Measurements from ENCODE around the gene PHLPP2. TPM values are rescaled to one million over a fixed set of nuclear protein-coding genes. Genes with fewer than 3 reads are reported as not detected.

The PHLPP2 gene
- total and polyA plus RNA-seq, 7 donors = 0.96 to 5.2 (median 3.7) TPM

GRCh38 chr16:71666264-71666663 lies 58.2 kb downstream of the PHLPP2 start:
- no peak for TF ChIP-seq CTCF (IDR thresholded peaks at IDR 0.05)
- Histone ChIP-seq H3K27ac (no peak overlapping the region), H3K27me3 (ENCODE audit: insufficient read depth in 3 of 3, low read length in 2 of 3) (no peaks in the 10 kb centered on the region), H3K36me3 (ENCODE audit: insufficient read depth in 1 of 2, low read depth in 1 of 2) (peaks cover 0 to 99% of the 10 kb centered on the region in 2 donors), H3K9me3 (no peaks in the 10 kb centered on the region), H3K4me3 (no peak overlapping the region), H3K4me1 (no peaks in the 10 kb centered on the region)
- ATAC-seq (no peak), DNase-seq (no peak)
- WGBS, 3 donors = 77 to 93% (median 92%) methylated on average over 1 of the region's 1 CpG
- intact Hi-C loops (cut with DNase I) = no loop called here

GRCh38 chr16:71659471-71659870 lies 65.0 kb downstream of the PHLPP2 start:
- H3K27ac ChIP-seq = no peak overlapping the region
- no peaks in the 10 kb centered on the region for H3K4me1 ChIP-seq
- no peak for TF ChIP-seq CTCF (IDR thresholded peaks at IDR 0.05)
- H3K27me3 ChIP-seq (ENCODE audit: insufficient read depth in 3 of 3, low read length in 2 of 3) = no peaks in the 10 kb centered on the region
- ATAC-seq = no peak
- H3K9me3 ChIP-seq = no peaks in the 10 kb centered on the region
- 96 to 98% (median 98%) methylated on average over 2 of the region's 2 CpGs for WGBS, 3 donors
- no peak for DNase-seq
- peaks cover 5 to 85% of the 10 kb centered on the region in 2 donors for H3K36me3 ChIP-seq (ENCODE audit: insufficient read depth in 1 of 2, low read depth in 1 of 2)
- H3K4me3 ChIP-seq = no peak overlapping the region
- intact Hi-C loops (cut with DNase I) = no loop called here

GRCh38 chr16:71658771-71659170 lies 65.7 kb downstream of the PHLPP2 start:
- 55 to 68% (median 56%) methylated on average over 4 of the region's 4 CpGs for WGBS, 3 donors
- no peak for TF ChIP-seq CTCF (IDR thresholded peaks at IDR 0.05)
- Histone ChIP-seq H3K4me3 (no peak overlapping the region), H3K4me1 (no peaks in the 10 kb centered on the region), H3K27me3 (ENCODE audit: insufficient read depth in 3 of 3, low read length in 2 of 3) (no peaks in the 10 kb centered on the region), H3K27ac (no peak overlapping the region), H3K9me3 (no peaks in the 10 kb centered on the region), H3K36me3 (ENCODE audit: insufficient read depth in 1 of 2, low read depth in 1 of 2) (peaks cover 5 to 83% of the 10 kb centered on the region in 2 donors)
- ATAC-seq (peak in 1 of 4 donors; percentile 28), DNase-seq (no peak)
- intact Hi-C loops (cut with DNase I) = no loop called here

- 95 to 97% (median 96%) methylated on average over 7 of the region's 7 CpGs for WGBS, 3 donors
- H3K4me3 ChIP-seq = no peak overlapping the region
- H3K36me3 ChIP-seq (ENCODE audit: insufficient read depth in 1 of 2, low read depth in 1 of 2) = peaks cover 0 to 86% of the 10 kb centered on the region in 2 donors
- DNase-seq (no peak), ATAC-seq (no peak)
- H3K27me3 ChIP-seq (ENCODE audit: insufficient read depth in 3 of 3, low read length in 2 of 3) = no peaks in the 10 kb centered on the region
- H3K9me3 ChIP-seq = no peaks in the 10 kb centered on the region
- no peak overlapping the region for H3K27ac ChIP-seq
- no peaks in the 10 kb centered on the region for H3K4me1 ChIP-seq
- TF ChIP-seq CTCF (IDR thresholded peaks at IDR 0.05) = no peak
- intact Hi-C loops (cut with DNase I) = no loop called here
Observed at GRCh38 chr16:71649704-71650103, 74.8 kb downstream of the PHLPP2 start.

GRCh38 chr16:71648921-71649320 lies 75.6 kb downstream of the PHLPP2 start:
- Histone ChIP-seq H3K27me3 (ENCODE audit: insufficient read depth in 3 of 3, low read length in 2 of 3) (no peaks in the 10 kb centered on the region), H3K36me3 (ENCODE audit: insufficient read depth in 1 of 2, low read depth in 1 of 2) (peaks cover 0 to 84% of the 10 kb centered on the region in 2 donors), H3K9me3 (no peaks in the 10 kb centered on the region), H3K4me3 (no peak overlapping the region), H3K27ac (no peak overlapping the region), H3K4me1 (no peaks in the 10 kb centered on the region)
- no peak for ATAC-seq
- no peak for DNase-seq
- intact Hi-C loops (cut with DNase I) = no loop called here
- no peak for TF ChIP-seq CTCF (IDR thresholded peaks at IDR 0.05)
- 90 to 95% (median 95%) methylated on average over 6 of the region's 6 CpGs for WGBS, 3 donors
